Middle frontal gyrus (tissue), 1 donor: ENCODE results near the gene AUTS2.

Experiments
- DNase-seq: peaks from one replicate; pipeline ENCODE4 v3.0.0-alpha.2; 2015; ENCODE audit warnings: low spot score; ENCODE audit errors: extremely low spot score

AUTS2 gene

DNA sequence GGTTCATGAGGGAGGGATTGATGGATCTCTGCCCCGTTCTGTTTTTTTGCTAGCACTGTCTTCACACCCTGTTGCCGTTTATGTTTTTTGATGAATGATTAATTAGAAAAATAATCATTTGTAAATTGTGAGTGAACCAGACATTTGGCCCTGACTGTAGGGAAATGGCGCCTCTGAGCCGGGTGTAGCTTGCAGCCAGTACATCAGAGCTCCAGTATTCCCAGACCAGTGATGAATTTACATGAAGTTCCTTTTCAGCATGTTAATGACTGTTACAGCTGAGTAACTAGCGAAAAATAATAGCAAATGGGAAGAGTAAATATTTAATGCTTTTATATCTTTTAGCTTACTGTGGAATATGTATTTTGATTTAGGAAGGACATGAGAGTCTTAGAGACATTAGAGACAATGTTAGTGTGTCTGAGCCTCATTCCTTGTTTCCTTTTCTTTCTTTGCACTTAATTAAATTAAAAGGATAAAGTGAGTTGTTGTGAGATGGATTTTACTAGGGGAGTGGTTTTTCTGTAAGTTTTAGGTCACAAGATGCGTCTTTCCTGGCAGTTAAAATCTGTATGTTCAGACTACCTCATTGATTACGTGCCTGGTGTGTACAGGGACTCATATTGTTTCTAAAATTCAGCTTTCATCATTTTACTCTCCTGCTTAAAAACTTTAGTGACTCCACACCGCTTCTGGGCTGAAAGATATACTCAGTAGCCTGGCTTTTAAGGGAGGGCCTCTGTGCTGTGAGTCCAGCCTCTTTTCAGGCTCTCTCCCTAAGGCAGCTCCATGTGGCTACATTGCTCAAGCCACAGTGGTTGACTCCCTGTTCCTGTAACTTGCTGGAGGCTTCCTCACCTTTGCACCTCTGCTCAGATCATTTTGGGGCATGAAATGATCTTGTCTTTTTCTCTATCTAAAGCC is 86.4 kb downstream of the AUTS2 start:
- no peak for DNase-seq

DNA sequence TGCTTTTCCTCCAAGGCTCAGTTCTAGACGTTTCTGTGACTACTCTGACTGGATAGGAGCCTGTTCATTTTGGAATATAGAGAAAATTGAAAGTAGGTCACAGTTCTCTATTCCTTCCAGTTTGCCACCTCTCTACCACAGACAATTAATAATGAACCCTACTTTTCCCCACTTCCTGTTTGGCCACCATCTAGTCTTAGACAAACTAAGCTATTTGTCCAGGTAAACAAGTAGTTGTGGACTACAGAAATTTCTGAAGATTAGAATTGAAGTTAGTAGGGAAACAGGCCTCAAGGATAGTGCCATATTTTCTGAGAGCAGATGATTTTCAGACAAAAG is 87.0 kb downstream of the AUTS2 start:
- no peak for DNase-seq

DNA sequence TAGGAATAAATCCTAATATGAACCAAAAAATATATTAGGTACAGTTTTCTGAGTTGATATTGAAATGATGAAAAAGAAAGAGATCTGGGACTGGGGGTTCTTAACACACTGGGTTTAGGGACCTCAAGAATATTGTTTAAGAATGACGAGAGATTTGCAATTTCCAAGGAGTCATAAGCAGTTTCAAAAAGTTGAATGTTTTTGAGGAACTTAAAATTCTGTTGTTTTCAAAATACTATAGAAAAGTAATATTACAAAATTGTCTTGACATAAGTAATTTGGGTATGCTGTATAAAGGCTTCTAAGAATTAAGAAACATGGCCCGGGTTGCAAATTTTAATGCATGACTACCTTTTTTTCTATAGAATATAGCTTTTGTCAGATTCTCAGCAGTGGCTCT is 88.1 kb downstream of the AUTS2 start:
- DNase-seq, result no peak

DNA sequence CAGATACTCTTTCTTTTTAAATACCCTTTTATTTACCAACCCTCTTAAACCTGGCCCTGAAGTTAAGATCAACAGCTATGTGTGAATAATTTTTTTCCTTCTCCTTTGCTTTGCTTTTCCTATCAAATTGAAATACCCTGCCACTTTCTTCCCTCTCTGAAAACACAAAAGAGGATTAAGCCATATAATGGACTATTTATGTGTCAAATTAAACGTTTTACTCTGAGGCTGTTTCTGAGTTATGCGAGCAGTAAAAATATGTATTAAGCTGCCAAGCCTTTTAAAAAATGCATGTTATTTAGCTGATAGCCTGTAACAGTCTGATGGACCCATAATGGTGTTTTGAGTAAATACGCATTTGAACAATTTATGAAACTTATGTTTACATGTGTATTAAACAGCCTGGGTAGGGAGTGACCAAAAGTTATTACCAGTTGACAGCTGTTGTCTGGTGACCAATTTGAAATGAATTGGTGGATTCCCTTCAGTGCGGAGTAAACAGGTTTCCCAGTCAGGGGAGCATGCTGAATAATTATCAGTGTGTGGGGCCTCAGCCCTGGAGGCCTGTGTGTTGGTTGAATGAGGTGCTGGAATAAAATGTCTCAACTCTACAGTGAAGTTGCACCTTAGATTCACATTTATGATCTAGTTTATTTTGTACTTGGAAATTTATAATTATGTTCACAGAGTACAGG is 89.6 kb downstream of the AUTS2 start:
- DNase-seq, result no peak

GRCh38 chr7:69690329-69690728 is 92.1 kb downstream of the AUTS2 start:
- no peak for DNase-seq

- no peak for DNase-seq
Observed at GRCh38 chr7:69691327-69691726, 93.1 kb downstream of the AUTS2 start.

DNA sequence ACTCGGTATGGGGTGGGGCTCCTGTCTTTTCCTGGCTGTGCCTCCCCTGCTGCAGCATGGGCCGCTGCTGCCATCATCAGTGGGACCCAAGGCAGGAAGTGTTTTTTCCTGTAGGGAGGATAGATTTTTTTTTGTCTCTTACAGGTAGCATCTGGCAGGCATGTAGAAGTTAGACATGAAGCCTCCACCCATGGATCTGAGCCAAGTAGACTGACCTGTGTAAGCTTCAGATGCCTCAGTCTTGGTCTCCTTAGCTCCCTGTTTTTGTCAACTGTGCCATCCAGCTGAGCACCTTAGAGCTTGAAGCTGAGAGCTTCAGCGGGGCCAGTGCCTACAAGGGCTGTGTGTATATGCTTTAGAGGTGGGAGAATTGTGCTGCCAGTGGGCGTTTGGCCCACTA is 93.5 kb downstream of the AUTS2 start:
- no peak for DNase-seq

- no peak for DNase-seq
Observed at GRCh38 chr7:69692611-69693010, 94.3 kb downstream of the AUTS2 start.

DNA sequence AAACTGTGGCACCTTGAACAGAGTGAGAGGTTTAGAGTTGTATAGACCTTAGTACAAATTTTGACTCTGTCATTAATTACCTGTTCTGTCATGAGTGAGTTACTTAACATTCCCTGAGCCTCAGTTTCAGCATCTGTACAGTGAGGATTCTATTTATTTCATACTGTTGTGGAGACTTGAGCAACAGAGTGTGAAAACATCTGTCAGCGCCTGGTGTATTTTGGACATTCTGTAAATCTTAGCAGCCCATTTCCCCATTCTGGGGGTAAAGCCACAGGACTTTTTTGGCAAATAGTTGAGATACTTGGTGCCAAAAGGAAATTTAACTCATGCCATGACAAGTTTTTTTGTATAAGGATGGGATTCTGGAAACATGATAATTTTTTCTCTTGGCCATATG is 94.8 kb downstream of the AUTS2 start:
- no peak for DNase-seq

- DNase-seq, result no peak
Observed at GRCh38 chr7:69696054-69696591, 97.8 kb downstream of the AUTS2 start.

- no peak for DNase-seq
Observed at GRCh38 chr7:69696686-69697685, 98.7 kb downstream of the AUTS2 start.

- no peak for DNase-seq
Observed at GRCh38 chr7:69698109-69698825, 100.0 kb downstream of the AUTS2 start.

DNA sequence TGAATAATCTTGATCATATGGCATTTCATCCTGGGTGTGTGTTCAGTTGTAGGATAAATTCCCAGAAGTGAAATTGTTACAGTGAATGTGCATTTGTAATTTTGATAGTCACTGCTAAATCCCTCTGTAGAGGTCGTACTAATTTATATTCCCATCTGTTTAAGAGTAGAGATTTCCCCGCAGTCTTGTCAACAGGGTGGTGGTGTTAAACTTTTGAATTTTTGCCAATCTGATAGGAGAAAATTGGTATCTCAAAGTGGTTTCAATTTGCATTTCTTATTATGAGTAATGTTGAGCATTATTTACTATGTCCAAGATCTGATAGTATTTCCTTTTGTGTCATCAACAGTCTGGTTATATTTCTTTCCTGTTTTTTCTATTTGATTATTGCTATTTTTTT is 101.7 kb downstream of the AUTS2 start:
- no peak for DNase-seq

- DNase-seq, result no peak
Observed at GRCh38 chr7:69700331-69700730, 102.1 kb downstream of the AUTS2 start.

GRCh38 chr7:69701288-69701687 is 103.0 kb downstream of the AUTS2 start:
- no peak for DNase-seq

GRCh38 chr7:69702357-69702756 is 104.1 kb downstream of the AUTS2 start:
- no peak for DNase-seq

DNA sequence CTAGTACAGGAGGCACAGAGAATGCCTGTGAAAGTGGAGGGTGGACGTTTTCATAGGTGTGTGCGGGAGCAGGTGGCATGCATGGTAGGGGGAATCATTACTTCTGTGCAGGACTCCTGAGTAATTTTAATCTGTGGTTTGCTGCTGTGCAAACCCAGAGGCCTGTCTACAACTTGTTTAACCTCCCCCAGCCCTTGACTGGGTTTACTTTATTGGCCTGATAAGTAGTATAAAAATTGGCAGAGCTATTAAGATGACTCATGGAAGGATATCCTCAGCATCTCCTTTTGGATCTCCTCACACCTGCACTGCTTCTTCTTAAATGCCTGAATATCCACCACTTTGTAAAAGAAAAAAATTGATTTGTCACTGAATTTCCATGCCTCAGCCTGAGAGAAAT is 104.8 kb downstream of the AUTS2 start:
- no peak for DNase-seq

DNA sequence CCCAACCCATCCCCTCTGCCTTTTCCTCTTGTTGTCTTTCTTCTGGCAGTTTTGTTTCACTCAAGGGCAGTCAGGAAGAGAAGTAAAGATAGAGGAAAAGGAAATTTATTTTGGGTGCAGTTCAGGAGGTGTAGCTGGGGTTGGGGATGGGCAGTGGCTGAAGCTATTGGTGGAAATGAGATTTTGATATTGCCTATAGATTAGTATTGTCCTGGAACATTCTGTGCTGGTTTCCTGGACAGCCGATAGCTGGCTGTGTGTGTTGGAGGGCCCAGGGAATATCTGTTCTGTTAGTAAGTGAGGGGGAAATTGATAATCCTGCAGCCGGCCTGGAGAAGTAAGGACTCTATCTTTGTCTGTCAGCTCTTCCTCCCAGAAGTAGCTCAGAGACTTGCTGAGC is 107.8 kb downstream of the AUTS2 start:
- no peak for DNase-seq

GRCh38 chr7:69708857-69709256 is 110.6 kb downstream of the AUTS2 start:
- DNase-seq, result no peak

- DNase-seq, result no peak
Observed at GRCh38 chr7:69710768-69711438, 112.6 kb downstream of the AUTS2 start.
